Uterus (tissue), 2 donors: Measurements from ENCODE around the gene LDB3.

Source experiments
- CTCF ChIP-seq, 4 experiments: fragments of 200-600 bp in 2 of 4; fragments of 450-650 bp in 2 of 4; sonication (generic) in 2 of 4; IDR thresholded peaks; one replicate each; pipeline ENCODE4 v1.5.1; 2016 to 2019; ENCODE audit warnings: antibody characterized with exemption in 4 of 4, mild to moderate bottlenecking in 2 of 4, moderate library complexity in 1 of 4
- POLR2A ChIP-seq, 2 donors: fragments of 450-650 bp; IDR thresholded peaks; one replicate each; pipeline ENCODE4 v1.6.1; 2016; ENCODE audit warnings: antibody characterized with exemption in 2 of 2, mild to moderate bottlenecking in 1 of 2, moderate library complexity in 1 of 2

GRCh38 chr10:86715836-86716235 lies 47.5 kb downstream of the LDB3 start:
- TF ChIP-seq POLR2A (IDR thresholded peaks at IDR 0.05) (no peak), CTCF (IDR thresholded peaks at IDR 0.05) (no peak)
